ENCODE data around the gene IZUMO4.

DNA sequence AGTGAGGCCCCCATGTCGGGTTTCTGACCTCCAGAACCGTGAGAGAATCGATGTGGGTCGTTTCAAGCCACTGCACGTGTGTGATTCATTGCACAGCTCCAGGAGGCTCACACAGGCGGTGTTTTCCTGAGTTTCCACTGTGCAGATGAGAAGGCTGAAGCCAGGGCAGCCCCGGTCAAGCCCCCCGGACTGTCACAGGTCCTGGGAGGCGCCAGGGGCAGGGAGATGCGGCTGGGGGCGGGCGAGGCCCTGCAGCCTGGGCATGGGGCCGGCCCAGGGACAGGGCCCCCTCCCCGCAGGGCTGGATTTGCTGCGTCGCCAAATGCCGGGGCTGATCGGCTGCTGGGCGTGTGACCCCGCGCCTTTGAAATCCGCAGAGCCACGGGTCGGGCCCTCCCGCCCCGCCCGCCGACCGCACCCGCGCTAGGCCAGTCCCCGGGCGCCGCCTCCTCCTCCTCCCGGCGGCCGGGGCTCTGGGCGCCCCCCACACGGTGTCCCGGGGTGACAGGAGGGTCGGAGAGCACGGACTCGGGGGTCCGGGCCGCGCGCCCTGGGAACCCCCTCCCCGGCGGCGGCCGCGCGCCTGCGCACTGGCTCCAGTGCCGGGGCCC, 35.7 kb upstream of the IZUMO4 start:
- TF ChIP-seq, protein P1, sequence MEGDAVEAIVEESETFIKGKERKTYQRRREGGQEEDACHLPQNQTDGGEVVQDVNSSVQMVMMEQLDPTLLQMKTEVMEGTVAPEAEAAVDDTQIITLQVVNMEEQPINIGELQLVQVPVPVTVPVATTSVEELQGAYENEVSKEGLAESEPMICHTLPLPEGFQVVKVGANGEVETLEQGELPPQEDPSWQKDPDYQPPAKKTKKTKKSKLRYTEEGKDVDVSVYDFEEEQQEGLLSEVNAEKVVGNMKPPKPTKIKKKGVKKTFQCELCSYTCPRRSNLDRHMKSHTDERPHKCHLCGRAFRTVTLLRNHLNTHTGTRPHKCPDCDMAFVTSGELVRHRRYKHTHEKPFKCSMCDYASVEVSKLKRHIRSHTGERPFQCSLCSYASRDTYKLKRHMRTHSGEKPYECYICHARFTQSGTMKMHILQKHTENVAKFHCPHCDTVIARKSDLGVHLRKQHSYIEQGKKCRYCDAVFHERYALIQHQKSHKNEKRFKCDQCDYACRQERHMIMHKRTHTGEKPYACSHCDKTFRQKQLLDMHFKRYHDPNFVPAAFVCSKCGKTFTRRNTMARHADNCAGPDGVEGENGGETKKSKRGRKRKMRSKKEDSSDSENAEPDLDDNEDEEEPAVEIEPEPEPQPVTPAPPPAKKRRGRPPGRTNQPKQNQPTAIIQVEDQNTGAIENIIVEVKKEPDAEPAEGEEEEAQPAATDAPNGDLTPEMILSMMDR (conservative IDR thresholded peaks at IDR 0.05): no peak
- TF ChIP-seq EZH2 (IDR thresholded peaks at IDR 0.05; ENCODE audit: low read depth): no peak

Measured in PC-9 (cell line).